DND-41 (cell line): ENCODE measurements around the gene TNFSF18.

Source experiments
- ATAC-seq: fragments of 200-7000 bp; cut with Tn5 transposase; 3 replicates; pipeline ENCODE4 v1.9.1; 2021; ENCODE audit warnings: low read depth; ENCODE audit not compliant: insufficient read depth
- DNase-seq: peaks from one replicate; pipeline ENCODE4 v3.0.0-alpha.2; 2020
- H2AFZ ChIP-seq: 2 replicates; pipeline ENCODE4 v1.6.0; 2012; ENCODE audit warnings: low read depth, low read length
- H3K27ac ChIP-seq: 2 replicates; pipeline ENCODE4 v1.5.1; 2012; ENCODE audit warnings: low read length, inconsistent platforms
- H3K27me3 ChIP-seq: fragments of 200-600 bp; sonication (generic); 2 replicates; pipeline ENCODE4 v1.6.0; 2012; ENCODE audit warnings: low read length, mild to moderate bottlenecking, inconsistent platforms; ENCODE audit not compliant: insufficient read depth, poor library complexity
- H3K36me3 ChIP-seq: 2 replicates; pipeline ENCODE4 v1.5.1; 2012; ENCODE audit warnings: low read length, inconsistent platforms; ENCODE audit not compliant: insufficient read depth
- H3K4me1 ChIP-seq: 2 replicates; pipeline ENCODE4 v1.5.1; 2012; ENCODE audit warnings: mild to moderate bottlenecking, low read length; ENCODE audit not compliant: insufficient read depth
- H3K4me2 ChIP-seq: 2 replicates; pipeline ENCODE4 v1.6.0; 2012; ENCODE audit warnings: mild to moderate bottlenecking, moderate library complexity, low read length, inconsistent platforms; ENCODE audit not compliant: insufficient read depth
- H3K4me3 ChIP-seq, 2 experiments: fragments of 200-600 bp in 1 of 2; shearing (Covaris generic) in 1 of 2; 2 replicates each; pipeline ENCODE4 v1.5.1; 2012 to 2016; ENCODE audit warnings: inconsistent platforms in 2 of 2, low read length in 2 of 2, mild to moderate bottlenecking in 2 of 2, low read depth in 1 of 2, moderate library complexity in 1 of 2
- H3K79me2 ChIP-seq: 2 replicates; pipeline ENCODE4 v1.6.0; 2012; ENCODE audit warnings: low read length, inconsistent platforms; ENCODE audit not compliant: insufficient read depth
- H3K9ac ChIP-seq: 2 replicates; pipeline ENCODE4 v1.6.0; 2012; ENCODE audit warnings: low read depth, mild to moderate bottlenecking, inconsistent platforms, low read length, moderate library complexity
- H3K9me3 ChIP-seq: 2 replicates; pipeline ENCODE4 v1.5.1; 2012; ENCODE audit warnings: low read length, moderate library complexity, mild to moderate bottlenecking, inconsistent platforms; ENCODE audit not compliant: insufficient read depth, severe bottlenecking
- H4K20me1 ChIP-seq: 2 replicates; pipeline ENCODE4 v1.6.0; 2012; ENCODE audit warnings: low read length; ENCODE audit not compliant: insufficient read depth
- EZH2 ChIP-seq: IDR thresholded peaks from 3 replicates; pipeline ENCODE4 v1.6.1; 2012; ENCODE audit warnings: borderline replicate concordance, low read depth, mild to moderate bottlenecking, moderate library complexity, low read length, inconsistent platforms; ENCODE audit not compliant: severe bottlenecking
- TF ChIP-seq, protein P1 (sequence below): IDR thresholded peaks from 2 replicates; pipeline ENCODE4 v1.5.1; 2012; ENCODE audit warnings: borderline replicate concordance, low read length, moderate library complexity, mild to moderate bottlenecking; ENCODE audit not compliant: poor library complexity, severe bottlenecking; ENCODE audit errors: extremely low read depth

Gene TNFSF18

DNA sequence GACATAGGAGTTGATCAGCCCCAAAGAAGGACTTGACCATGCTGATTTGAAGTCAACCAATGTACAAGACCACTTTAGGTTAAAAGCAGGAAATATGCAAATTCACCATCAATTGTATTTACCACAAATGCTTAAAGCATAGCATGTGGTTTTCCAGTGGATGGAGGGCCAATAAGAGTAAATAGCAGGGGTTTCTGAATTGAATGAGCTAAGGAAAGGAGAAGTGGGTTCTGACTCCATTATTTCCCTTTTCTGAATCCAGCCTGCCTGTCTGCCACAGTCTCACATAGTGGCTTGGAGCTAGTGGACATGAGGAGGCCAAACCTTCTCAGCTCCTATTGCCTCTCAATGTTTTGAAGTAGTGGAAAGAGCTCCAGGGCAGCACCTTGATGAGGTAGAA lies 7.2 kb upstream of the TNFSF18 start:
- H2AFZ ChIP-seq = no peak overlapping the region
- H3K36me3 ChIP-seq = no peaks in the 10 kb centered on the region
- TF ChIP-seq, protein P1, sequence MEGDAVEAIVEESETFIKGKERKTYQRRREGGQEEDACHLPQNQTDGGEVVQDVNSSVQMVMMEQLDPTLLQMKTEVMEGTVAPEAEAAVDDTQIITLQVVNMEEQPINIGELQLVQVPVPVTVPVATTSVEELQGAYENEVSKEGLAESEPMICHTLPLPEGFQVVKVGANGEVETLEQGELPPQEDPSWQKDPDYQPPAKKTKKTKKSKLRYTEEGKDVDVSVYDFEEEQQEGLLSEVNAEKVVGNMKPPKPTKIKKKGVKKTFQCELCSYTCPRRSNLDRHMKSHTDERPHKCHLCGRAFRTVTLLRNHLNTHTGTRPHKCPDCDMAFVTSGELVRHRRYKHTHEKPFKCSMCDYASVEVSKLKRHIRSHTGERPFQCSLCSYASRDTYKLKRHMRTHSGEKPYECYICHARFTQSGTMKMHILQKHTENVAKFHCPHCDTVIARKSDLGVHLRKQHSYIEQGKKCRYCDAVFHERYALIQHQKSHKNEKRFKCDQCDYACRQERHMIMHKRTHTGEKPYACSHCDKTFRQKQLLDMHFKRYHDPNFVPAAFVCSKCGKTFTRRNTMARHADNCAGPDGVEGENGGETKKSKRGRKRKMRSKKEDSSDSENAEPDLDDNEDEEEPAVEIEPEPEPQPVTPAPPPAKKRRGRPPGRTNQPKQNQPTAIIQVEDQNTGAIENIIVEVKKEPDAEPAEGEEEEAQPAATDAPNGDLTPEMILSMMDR = no peak
- TF ChIP-seq EZH2 = no peak
- H3K27ac ChIP-seq = no peak overlapping the region
- H3K4me1 ChIP-seq = peaks cover 7% of the 10 kb centered on the region; the same call in 1 of the 2 replicates
- ATAC-seq = no peak
- no peak for DNase-seq
- no peak overlapping the region for H3K9ac ChIP-seq
- no peaks in the 10 kb centered on the region for H3K27me3 ChIP-seq
- H3K4me2 ChIP-seq = no peak overlapping the region
- H3K79me2 ChIP-seq = no peaks in the 10 kb centered on the region
- no peaks in the 10 kb centered on the region for H3K9me3 ChIP-seq
- H3K4me3 ChIP-seq = no peak overlapping the region
- no peaks in the 10 kb centered on the region for H4K20me1 ChIP-seq

DNA sequence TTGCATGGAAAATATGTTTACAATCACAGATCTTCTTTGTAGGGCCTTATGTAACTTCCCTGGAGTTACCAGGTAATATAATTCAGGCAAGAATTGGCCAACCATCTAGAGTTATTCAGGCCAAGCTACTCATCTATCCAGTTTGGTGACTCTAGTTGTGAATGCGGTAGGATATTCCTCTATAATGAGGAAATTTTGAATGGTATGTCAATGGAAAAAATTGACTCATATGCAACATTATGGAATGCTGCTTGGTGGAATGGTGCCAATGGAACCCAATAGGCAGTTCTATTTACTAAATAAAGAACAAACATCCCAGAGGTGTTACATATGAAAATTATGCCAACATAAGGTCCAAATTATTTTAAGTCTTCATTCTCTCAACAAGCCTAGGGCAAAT lies 5.6 kb upstream of the TNFSF18 start:
- H3K36me3 ChIP-seq = no peaks in the 10 kb centered on the region
- H3K4me3 ChIP-seq = no peak overlapping the region
- H3K27me3 ChIP-seq = no peaks in the 10 kb centered on the region
- H3K4me1 ChIP-seq = no peaks in the 10 kb centered on the region
- H3K79me2 ChIP-seq = no peaks in the 10 kb centered on the region
- no peak overlapping the region for H2AFZ ChIP-seq
- H3K9me3 ChIP-seq = no peaks in the 10 kb centered on the region
- ATAC-seq = no peak
- H3K27ac ChIP-seq = no peak overlapping the region
- no peak overlapping the region for H3K4me2 ChIP-seq
- TF ChIP-seq, protein P1 = no peak
- TF ChIP-seq EZH2 = no peak
- DNase-seq = no peak
- H4K20me1 ChIP-seq = no peaks in the 10 kb centered on the region
- no peak overlapping the region for H3K9ac ChIP-seq

DNA sequence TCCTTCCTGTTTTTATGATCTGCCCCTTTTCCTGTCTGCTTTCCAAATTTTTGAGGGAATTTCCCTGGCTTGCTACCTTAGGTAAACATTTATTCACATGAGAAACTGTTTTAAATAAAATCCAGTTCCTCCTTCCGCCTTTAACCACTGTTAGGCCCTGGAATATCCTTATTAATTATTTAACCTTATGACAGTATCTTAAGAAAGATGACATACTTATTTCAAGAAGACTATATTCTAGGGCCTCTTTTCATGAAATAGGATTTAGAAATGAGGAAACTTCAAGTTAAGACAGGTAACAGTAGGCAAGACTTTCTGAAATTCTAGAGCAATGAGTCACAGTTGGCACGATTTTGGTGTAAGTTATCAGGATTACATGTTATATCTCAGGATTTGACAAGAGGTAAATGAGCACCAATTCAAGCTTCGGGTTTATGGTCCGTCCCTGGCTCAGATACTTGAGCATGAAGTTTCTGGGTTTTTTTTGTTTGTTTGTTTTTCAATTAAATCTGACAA lies 2.0 kb upstream of the TNFSF18 start:
- Histone ChIP-seq H3K27me3 (no peaks in the 10 kb centered on the region), H4K20me1 (no peaks in the 10 kb centered on the region), H3K9me3 (no peaks in the 10 kb centered on the region), H3K79me2 (no peaks in the 10 kb centered on the region), H3K27ac (no peak overlapping the region), H3K4me2 (no peak overlapping the region), H3K4me3 (no peak overlapping the region), H3K9ac (no peak overlapping the region), H3K4me1 (no peaks in the 10 kb centered on the region), H2AFZ (no peak overlapping the region), H3K36me3 (no peaks in the 10 kb centered on the region)
- TF ChIP-seq, protein P1 = no peak
- TF ChIP-seq EZH2 = no peak
- DNase-seq (no peak), ATAC-seq (no peak)

DNA sequence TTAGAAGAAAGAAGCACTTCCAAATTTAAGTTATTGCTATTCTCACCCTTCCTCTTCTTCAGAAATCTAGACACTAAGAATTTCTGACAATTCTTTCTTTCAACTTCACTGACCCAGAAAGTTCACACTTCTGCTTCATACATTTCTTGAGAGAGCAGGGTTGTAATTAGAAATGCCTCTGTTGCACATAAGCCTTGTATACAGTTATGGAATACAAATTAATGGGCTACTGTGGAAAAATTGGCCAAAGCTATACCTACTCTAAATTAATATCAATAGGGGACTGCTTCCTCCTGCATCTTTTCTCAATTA lies 1.5 kb downstream of the TNFSF18 start:
- no peaks in the 10 kb centered on the region for H3K27me3 ChIP-seq
- H3K4me2 ChIP-seq = no peak overlapping the region
- no peaks in the 10 kb centered on the region for H3K36me3 ChIP-seq
- ATAC-seq (no peak), DNase-seq (no peak)
- no peak overlapping the region for H2AFZ ChIP-seq
- no peaks in the 10 kb centered on the region for H4K20me1 ChIP-seq
- H3K27ac ChIP-seq = no peak overlapping the region
- no peak overlapping the region for H3K9ac ChIP-seq
- no peaks in the 10 kb centered on the region for H3K4me1 ChIP-seq
- H3K79me2 ChIP-seq = no peaks in the 10 kb centered on the region
- TF ChIP-seq EZH2 = no peak
- TF ChIP-seq, protein P1 = no peak
- H3K4me3 ChIP-seq = no peak overlapping the region
- H3K9me3 ChIP-seq = no peaks in the 10 kb centered on the region
